ENCODE results near the gene ZFPL1.
A peak's percentile ranks its signal among the peaks of the same experiment; 100 is the strongest.

Gene ZFPL1

DNA sequence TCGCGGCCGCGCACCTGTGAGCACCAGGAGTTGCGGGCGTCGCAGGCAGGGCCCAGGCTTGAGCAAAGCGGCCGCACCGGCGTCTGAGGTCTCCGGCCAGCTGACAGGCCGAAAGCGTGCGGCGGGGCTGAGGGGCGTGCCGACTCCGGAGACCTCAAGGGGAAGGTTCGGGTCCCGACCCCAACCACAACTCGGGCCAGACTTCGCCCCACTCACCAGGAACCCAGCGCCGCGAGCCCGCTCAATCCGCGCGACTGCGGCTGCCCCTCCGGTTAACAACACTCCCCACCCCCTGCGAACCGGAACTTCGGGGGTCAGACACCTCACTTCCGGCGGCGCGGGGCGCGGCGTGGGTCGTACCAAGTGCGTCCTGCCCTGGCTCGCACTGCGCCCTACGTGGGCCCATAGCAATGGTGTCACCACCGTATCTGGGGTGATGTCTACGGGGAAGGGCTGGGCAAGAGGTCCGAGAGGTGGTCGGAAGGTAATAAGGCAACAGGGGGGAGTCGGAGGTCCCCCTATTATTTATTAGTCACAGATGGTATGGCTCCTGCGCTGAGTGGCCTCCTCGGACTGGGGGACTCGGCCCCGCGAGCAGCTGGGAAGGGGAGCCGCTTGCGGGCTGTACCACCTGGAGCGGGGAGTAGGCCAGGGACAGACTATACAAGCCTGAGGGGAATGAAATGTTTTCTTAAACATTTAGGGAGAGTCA is 50.4 kb downstream of the ZFPL1 start, which contains the start of gene SYVN1:
Gene SYVN1, minus strand, starts transcription at position 280 of the 712 bp plus-strand sequence. CDS start 918 bp downstream, outside the sequence.
- peak within 1 kb of the TSS; percentile 96 to 98 for H3K9ac ChIP-seq (ENCODE audit: low read depth in 1 of 2, low read length in 2 of 2)
- no peaks in the 10 kb centered on the region for H3K27me3 ChIP-seq (ENCODE audit: control insufficient read depth in 2 of 2, insufficient read depth in 2 of 2, low read length in 2 of 2)
- H3K36me3 ChIP-seq (ENCODE audit: control insufficient read depth in 2 of 2, insufficient read depth in 2 of 2, low read length in 2 of 2): peaks cover 31 to 35% of the 10 kb centered on the region in 2 donors
- H3K27ac ChIP-seq (ENCODE audit: low read depth in 2 of 2, low read length in 2 of 2): peak within 1 kb of the TSS; percentile 97 to 100
- H3K4me1 ChIP-seq (ENCODE audit: control insufficient read depth in 2 of 2, insufficient read depth in 2 of 2, low read length in 2 of 2): peaks cover 30 to 38% of the 10 kb centered on the region in 2 donors
- peak within 1 kb of the TSS; percentile 81 to 92 for H3K4me3 ChIP-seq (ENCODE audit: low read length in 2 of 2)
- H3K9me3 ChIP-seq (ENCODE audit: control insufficient read depth in 2 of 2, low read length in 2 of 2): no peaks in the 10 kb centered on the region

GRCh38 chr11:65134952-65135632 is 51.1 kb downstream of the ZFPL1 start:
- Histone ChIP-seq H3K4me3 (ENCODE audit: low read length in 2 of 2) (peak overlapping the region; percentile 81 to 92), H3K9me3 (ENCODE audit: control insufficient read depth in 2 of 2, low read length in 2 of 2) (no peaks in the 10 kb centered on the region), H3K27me3 (ENCODE audit: control insufficient read depth in 2 of 2, insufficient read depth in 2 of 2, low read length in 2 of 2) (no peaks in the 10 kb centered on the region), H3K36me3 (ENCODE audit: control insufficient read depth in 2 of 2, insufficient read depth in 2 of 2, low read length in 2 of 2) (peaks cover 24 to 28% of the 10 kb centered on the region in 2 donors), H3K27ac (ENCODE audit: low read depth in 2 of 2, low read length in 2 of 2) (peak overlapping the region; percentile 97 to 100), H3K4me1 (ENCODE audit: control insufficient read depth in 2 of 2, insufficient read depth in 2 of 2, low read length in 2 of 2) (peaks cover 30 to 38% of the 10 kb centered on the region in 2 donors), H3K9ac (ENCODE audit: low read depth in 1 of 2, low read length in 2 of 2) (peak overlapping the region; percentile 96 to 98)

GRCh38 chr11:65135633-65136145 is 51.7 kb downstream of the ZFPL1 start:
- Histone ChIP-seq H3K27ac (ENCODE audit: low read depth in 2 of 2, low read length in 2 of 2) (peak overlapping the region; percentile 97 to 100), H3K36me3 (ENCODE audit: control insufficient read depth in 2 of 2, insufficient read depth in 2 of 2, low read length in 2 of 2) (peaks cover 20 to 23% of the 10 kb centered on the region in 2 donors)

DNA sequence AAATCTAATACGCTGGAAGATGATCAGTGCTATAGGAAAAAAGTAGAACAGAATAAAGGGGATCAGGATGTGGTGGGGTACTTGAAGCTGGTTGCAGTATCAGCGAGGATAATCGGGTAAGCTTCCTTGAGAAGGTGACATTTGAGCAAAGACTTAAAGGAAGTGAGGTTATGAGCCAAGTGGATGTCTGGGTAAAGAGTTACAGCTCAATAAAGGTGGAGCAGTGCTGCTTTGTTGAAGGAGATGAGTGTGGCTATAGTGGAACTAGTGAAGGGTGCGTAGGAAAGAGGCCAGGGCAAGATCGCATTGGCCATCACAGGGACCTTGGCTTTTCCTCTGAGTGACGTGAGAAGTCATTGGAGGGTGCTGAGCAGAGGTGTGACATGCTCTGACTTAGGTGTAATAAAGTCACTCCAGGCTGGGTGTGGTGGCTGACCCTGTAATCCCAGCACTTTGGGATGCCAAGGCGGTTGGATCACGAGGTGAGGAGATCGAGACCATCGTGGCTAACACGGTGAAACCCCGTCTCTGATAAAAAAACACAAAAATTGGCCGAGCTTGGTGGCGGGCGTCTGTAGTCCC is 52.6 kb downstream of the ZFPL1 start:
- Histone ChIP-seq H3K4me3 (ENCODE audit: low read length in 2 of 2) (peak overlapping the region in 1 of 2 donors; percentile 23), H3K27me3 (ENCODE audit: control insufficient read depth in 2 of 2, insufficient read depth in 2 of 2, low read length in 2 of 2) (no peaks in the 10 kb centered on the region), H3K36me3 (ENCODE audit: control insufficient read depth in 2 of 2, insufficient read depth in 2 of 2, low read length in 2 of 2) (peaks cover 11 to 14% of the 10 kb centered on the region in 2 donors), H3K9me3 (ENCODE audit: control insufficient read depth in 2 of 2, low read length in 2 of 2) (no peaks in the 10 kb centered on the region), H3K9ac (ENCODE audit: low read depth in 1 of 2, low read length in 2 of 2) (peak overlapping the region in 1 of 2 donors; percentile 96), H3K4me1 (ENCODE audit: control insufficient read depth in 2 of 2, insufficient read depth in 2 of 2, low read length in 2 of 2) (peaks cover 30 to 38% of the 10 kb centered on the region in 2 donors), H3K27ac (ENCODE audit: low read depth in 2 of 2, low read length in 2 of 2) (peak overlapping the region; percentile 97 to 100)

More at GRCh38 chr11:65135633-65136145, 51.7 kb downstream of the ZFPL1 start:
- H3K9ac ChIP-seq (ENCODE audit: low read depth in 1 of 2, low read length in 2 of 2): peak overlapping the region; percentile 96 to 98
- peaks cover 30 to 38% of the 10 kb centered on the region in 2 donors for H3K4me1 ChIP-seq (ENCODE audit: control insufficient read depth in 2 of 2, insufficient read depth in 2 of 2, low read length in 2 of 2)
- H3K4me3 ChIP-seq (ENCODE audit: low read length in 2 of 2): peak overlapping the region; percentile 81 to 92
- H3K9me3 ChIP-seq (ENCODE audit: control insufficient read depth in 2 of 2, low read length in 2 of 2): no peaks in the 10 kb centered on the region
- H3K27me3 ChIP-seq (ENCODE audit: control insufficient read depth in 2 of 2, insufficient read depth in 2 of 2, low read length in 2 of 2): no peaks in the 10 kb centered on the region
